ENCODE measurements around the gene DMKN.
"Not testable (repeated sequence)": the region's sequence is repeated elsewhere in the genome, so short reads cannot be mapped to it uniquely, and the experiment has no call there.

Gene DMKN

DNA sequence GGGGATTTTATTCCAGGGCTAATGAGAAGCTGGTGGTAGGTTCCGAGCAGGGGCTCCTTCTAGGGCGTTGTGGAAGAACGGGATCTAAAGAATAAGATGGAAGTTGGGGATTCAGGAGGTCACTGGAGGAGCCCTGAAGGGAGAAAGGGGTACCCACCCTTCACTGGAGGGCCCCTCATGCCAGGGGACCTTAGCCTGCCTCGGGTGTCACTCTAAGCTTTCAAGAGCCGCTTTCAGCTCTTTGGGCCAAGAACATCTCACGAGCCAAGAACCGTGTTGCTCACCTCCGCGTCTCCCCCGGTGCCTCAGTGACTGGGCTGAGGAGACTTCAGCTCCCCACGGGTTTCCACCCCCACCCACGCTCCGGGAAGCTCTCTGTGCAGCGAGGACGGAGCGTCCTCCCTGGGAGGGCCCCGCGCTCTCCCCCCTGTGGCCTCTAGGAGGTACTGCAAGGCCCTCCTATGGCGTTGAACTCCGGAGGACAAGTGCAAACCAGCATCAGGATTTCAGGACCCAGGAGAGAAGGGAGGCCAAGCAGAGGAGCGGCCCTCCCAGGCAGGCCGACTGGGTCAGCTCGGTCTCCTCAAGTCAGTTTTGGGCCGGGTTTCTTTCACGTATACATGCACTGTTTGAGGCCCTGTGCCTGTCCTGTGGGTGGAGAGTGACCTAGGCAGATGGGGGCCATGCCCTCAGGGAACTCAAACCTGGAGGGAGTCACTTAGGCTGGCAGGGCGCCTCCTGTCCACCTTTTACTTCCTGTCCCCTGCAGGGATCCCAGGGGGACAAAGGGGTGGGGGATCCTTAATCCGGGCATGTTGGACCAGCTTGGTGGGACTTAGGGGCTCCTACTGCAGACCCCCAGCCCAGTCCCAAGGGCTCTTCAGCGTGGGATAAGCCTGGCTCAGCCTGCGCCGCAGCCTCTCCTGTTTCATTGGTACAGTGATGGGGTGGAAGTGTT is 18.1 kb downstream of the DMKN start:
- no peak for FAIRE-seq

DNA sequence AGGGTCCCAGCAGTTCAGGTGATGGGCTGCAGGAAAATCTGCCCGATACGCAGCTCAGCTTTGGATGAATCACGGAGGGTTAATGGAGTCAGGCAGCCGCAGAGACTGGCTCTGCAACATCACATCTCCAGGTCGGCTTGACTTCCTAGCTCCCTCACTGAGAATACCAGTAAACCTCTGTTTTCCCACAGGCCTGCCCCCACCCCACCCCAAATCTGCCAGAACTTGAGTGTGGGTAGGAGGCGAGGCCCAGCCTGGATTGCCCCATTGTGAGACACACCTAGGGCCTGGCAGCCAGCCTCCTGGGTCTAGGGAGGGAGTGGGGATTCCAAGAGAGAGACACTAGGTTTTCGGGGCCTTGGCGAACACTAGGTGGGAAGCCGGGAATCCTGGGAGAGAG is 19.5 kb downstream of the DMKN start:
- FAIRE-seq = no peak

DNA sequence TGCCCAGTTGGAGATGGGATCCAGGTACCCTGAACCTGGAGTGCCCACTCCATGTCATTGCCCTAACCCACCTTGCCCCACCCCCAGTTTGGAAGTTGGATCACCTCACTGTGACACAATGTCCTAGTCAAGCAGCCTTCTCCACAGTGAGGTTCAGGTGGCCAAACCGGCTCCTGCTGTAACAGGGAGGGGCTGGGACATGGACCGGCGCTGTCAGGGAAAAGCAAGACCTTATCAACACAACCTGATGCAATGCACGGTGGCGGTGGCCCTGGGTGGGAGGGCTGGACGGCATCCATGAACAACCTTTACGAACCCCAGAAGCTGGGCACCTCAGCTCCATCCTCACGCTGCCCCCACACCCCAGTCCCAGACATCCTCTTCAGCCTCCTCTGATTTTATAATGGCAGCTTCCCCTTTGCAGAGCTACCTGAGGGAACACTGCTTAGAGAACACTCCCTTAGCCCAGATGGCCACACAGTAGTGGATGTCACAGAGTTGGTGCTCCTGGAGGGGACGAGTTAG is 21.6 kb downstream of the DMKN start:
- no peak for FAIRE-seq

DNA sequence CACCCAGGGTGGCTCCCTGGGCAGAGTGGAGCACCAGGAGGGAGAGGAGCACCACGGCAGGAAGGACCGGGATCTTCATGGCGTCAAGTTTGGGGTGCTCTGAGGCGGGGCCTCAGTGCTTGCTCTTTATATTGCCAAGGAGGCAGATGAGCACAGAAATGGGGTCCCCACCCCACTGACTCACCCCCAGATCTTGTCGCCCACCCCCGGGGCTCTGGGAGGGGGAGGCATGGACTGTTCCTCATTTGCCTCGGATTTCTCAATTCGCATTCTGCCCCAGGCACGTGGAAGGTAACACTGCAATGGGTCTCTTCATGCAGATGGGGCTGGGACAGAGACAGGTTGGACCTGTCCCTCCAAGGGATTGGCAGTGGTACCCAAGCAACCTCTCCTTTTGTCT is 23.1 kb downstream of the DMKN start, which contains the start of gene KRTDAP:
Gene KRTDAP, minus strand, starts transcription at position 101 of the 400 bp plus-strand sequence. Its CDS starts 22 bp downstream, at position 79.
- FAIRE-seq = no peak

DNA sequence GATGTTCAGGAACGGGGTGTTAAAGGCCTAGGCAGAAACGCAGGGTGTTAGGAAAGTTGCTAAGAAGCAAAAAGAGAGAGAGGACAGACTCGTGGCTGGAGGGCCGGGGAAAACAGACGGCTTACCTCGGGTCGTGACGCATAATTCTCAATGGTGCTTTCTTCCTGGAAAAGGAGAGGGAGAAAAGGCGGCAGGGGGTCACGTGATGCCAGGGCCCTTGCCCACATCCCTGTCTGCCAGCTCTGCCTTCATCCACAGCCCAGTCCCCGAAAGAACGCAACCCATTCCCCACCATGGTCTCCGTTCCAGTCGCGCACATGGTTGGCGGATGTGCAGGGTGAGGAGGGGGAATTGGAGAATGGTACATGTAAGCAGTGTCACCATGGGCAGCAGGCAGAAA is 24.8 kb downstream of the DMKN start:
- no peak for FAIRE-seq

DNA sequence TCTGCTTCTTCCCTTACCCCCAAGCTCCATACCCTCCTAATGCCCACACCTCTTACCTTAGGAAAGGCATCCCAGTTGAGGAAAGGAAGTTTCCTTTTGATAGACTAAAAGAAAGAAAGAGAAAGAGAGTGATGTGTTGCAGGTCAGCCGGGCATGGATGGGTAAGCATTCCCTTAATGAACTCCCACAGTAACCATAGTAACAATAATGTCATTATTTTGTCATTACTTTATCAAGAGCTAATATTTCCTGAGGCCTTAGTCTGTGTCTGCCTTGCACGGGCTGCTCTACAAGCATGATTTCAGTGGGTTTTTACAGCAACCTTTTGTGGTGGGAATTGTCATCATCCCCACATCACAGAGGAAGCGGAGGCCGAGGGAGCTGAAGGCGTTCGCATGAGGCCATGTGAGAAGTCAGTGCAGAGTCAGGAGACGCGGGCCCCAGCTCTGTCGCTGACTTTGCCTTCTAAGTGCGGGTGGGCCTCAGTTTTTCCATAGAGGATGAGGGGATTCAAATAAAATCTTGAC is 25.7 kb downstream of the DMKN start:
- FAIRE-seq = no peak

DNA sequence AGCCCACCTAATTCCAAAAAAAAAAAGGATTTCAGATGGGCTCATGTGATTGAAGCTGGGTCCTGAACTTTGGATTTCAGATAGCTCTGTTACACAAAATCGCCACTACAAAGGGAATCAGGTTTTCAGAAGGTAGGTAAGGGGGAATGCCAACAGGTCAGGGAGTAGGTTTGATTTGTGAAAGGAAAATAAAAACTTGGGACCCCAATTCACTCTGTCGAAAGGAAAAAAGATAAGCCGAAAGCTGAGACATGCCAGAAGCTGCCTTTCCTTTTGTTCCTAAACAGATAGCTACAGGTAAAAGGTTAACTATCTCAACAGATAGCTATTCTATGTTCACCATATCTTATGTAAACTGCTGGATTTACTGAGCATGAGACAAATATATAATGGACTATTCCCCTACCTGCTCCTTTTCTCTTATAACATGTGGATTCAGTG is 27.2 kb downstream of the DMKN start:
- FAIRE-seq = no peak

DNA sequence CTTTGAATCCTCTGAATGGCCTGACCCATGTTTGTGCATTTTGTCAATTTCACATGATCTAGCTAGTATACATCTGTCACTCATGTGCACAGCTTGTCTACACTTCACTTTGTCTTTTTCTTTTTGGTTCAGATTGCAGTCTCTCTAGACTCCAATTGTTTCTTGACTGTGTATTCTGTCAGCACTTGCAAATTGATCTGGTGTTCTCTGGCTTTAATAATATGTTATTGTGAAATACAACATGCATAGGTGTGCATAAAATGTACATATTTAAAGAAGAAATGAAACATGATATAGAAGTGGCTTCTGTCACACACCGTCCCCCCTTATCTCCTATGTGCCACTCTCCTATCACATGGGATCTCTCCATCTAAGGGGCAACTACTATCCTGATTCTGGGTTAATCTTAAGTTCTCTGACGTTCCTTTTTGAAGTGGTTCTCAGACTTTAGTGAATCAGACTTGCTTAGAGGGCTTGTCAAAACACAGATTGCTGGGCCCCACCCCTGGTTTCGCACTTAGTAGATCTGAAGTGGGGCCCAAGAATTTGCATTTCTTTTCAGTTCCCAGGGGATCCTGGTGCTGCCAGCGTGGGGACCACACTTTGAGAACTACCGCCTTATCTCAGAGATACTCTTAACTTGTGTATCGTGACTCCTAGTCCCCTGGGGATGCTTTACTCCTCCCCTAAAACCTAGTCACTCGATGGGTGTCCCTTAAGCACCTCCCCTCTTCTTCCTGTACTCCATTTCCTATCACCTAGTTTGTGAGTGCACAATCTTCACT is 29.0 kb downstream of the DMKN start:
- FAIRE-seq = no peak

DNA sequence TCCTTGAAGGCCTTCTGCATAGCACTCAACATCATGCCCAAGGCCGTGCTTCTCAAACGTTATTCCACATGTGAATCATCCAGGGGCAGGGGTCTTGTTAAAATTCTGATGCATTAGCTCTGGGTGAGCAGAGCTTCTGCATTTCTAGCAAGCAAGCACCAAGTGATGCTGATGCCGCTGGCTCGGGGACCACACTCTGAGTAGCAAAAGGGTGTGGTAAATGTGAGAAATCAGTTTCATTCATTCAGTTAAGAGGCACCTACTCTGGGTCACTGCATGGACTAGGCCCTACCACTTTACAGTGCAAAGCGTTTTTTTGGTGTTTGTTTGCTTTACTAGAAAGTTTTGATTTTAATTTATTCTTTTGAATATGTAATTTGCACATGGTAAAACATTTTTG is 30.4 kb downstream of the DMKN start:
- no peak for FAIRE-seq

DNA sequence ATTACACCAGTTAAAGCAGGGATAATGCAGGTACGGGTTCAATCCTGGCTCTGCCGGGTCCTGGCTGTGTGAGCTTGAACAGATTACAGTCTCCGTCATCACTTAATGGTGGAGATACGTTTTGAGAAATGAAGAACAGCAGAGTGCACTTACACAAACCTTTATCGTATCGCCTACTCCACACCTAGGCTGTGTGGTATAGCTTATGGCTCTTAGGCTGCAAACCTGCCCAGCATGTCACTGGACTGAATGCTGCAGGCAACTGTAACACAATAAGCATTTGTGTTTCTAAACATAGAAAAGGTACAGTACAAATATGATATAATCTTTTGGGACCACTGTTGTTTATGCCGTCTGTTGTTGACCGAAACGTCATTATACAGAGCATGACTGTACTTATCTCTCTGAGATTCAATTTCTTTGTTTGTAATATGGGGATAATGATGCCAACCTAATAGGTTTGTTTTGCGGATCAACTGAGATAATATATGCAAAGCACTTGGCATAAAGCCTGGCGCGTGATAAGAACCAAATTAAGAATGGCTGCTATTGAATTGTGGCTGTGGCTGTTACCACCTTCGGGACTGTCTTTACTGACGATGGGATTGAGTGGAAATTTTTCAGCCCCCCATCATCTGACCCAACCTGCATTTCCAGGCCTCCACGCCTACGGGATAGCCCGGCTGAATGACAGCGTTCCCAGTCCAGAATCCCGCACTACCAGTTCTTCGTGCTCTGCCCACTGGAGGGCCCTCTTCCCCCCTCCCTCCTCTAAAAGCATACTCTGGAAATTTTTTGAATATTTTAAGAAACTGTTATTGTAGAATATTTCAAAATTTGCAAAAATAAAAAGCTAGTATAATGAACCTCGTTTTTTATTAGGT is 34.4 kb downstream of the DMKN start:
- no peak for FAIRE-seq

DNA sequence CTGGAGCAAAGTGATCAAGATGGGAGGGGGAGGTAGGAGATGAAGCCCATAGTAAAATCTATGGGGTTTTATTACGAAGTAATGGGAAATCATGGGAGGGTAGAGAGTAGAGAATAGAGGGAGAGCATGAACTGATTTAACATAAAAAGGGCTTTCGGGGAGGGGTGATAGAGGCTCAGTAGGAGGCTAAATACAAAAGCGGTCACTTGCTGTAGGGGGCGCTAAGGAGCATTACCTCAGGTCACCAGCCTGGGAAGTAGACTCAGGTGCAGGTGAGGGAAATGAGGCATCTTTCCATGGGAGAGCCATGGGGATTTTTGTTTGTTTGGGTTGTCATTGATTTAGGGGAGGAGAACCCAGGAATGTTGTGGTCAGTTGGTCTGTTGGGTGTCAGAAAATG is 37.3 kb downstream of the DMKN start:
- no peak for FAIRE-seq

DNA sequence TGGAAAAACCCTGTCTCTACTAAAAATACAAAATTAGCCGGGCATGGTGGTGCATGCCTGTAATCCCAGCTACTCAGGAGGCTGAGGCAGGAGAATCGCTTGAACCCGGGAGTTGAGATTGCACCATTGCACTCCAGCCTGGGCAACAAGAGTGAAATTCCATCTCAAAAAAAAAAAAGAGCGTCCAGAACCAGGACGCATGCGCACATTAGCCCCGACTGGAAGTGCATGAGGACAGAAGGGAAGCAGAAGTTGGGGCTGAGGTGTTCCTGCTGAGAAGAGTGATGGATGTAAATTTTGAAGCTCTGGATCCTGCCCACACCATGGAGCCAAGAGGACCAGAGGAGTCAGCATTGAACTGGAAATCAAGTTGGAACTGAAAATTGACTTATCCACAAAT is 38.9 kb downstream of the DMKN start:
- not testable (repeated sequence) for FAIRE-seq

DNA sequence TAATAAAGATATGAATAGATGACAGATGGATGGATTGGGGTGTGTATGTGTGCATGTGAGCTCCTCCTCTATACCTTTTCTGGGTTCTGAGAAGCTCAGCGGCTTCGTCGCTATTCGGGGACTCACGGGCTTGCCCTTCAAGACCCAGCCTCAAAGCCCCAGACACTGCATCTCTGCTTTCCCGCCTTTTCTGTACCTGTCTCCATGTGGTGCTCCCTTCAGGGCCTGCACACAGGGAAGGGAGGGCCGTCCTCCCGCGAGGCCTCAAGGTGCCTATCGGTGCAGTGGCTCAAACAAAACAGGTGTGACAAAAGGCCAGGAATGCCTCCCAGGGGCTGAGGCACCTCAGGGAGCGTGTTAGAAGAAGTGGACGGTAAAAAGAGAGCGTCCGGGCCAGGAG is 39.3 kb downstream of the DMKN start:
- FAIRE-seq = no peak

DNA sequence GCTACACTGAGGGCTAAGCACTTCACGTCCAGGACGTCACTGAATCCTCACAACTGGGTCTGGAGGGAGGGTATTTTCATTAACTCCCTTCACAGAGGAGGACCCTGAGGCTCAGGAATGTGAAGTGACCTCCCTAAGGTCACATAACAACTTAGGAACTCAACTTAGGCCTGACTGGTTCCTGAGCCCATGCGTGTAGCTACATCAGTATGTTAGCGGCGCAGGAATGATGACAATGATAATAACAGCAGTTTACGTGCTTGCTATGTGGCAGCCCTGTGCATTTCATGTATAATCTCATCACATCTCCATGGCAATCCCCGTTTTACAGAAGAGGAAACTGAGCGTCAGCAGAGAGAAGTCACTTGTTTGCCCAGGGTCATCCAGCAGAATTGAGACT is 41.5 kb downstream of the DMKN start:
- no peak for FAIRE-seq

DNA sequence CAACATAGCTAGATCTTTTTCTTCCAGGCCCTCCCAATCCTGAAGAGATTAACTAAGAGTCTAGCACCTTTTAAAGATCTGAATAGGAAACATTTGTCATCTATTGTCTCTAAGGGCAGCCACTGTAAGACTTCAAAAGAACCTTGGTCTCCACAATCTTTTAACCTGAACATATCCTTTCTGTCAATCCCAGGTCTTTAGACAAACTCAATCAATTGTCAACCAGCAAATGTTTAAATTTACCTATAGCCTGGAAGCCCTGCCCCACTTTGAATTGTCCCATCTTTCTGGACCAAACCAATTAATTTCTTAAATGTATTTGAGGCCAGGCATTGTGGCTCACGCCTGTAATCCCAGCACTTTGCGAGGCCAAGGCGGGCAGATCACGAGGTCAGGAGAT is 42.4 kb downstream of the DMKN start:
- not testable (repeated sequence) for FAIRE-seq

DNA sequence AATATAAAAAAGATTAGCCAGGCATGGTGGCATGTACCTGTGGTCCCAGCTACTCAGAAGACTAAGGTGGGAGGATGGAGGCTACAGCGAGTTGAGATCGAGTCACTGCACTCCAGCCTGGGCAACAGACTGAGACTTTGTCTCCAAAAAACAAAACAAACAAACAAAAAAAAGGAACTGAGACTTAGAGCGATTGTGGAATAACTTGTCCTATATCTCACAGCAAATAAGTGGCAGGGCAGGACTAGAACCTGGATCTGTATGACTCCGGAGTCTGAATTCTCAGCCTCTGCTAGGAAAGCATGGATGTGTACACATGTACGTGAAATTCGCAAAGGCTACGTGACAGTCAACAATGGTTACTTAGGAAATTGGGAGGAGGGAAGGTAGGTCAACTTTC is 43.3 kb downstream of the DMKN start:
- no peak for FAIRE-seq

DNA sequence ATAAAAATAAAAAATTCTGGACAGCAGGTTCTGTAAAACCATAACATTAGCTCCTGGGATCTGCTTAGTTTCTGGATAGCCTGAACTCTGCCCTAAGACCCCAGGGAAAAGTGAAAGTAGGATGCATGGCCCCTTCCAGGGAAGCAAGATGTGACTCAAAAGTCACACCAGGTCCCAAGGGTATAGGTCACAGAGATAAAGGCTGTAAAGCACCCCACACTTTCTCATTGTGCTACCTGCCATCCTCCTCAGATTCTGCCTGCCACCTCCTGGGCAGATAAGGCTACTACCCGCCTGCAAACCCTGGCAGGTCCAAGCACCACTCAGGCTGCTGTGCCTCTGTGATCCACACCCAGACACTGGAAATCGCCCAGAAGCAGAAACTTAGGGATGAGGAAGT is 44.8 kb downstream of the DMKN start:
- no peak for FAIRE-seq

DNA sequence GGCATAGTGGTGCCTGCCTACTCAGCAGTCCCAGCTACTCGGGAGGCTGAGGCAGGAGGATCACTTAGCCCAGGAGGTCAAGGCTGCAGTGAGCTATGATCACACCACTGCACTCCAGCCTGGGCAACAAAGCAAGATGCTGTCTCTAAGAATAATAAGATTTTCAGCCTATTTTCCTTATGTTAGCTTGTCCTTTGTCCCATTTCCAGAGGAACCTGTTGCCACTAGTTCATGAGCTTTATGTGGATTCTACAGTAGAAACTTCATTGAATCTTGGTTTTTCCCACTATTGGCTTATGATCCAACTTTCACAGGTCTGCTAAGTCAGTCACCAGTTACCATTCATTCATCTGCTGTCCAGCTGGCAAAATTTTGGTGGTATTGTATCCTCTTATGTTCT is 47.2 kb downstream of the DMKN start:
- FAIRE-seq = no peak

DNA sequence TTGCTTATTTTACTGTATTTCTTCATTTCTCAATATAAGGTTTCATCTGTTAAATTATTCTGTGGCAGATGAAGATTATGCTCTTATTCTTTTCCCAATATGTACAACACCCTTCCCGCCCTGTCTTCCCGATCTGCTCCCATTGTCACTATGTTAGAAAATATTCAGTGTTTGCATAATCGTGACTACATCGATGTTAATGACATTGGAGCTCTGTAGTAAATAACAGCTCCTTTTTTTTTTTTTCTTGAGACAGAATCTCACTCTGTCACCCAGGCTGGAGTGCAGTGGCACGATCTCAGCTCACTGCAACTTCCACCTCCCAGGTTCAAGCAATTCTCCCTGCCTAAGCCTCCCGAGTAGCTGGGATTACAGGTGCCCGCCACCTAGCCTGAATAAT is 50.5 kb downstream of the DMKN start:
- not testable (repeated sequence) for FAIRE-seq

DNA sequence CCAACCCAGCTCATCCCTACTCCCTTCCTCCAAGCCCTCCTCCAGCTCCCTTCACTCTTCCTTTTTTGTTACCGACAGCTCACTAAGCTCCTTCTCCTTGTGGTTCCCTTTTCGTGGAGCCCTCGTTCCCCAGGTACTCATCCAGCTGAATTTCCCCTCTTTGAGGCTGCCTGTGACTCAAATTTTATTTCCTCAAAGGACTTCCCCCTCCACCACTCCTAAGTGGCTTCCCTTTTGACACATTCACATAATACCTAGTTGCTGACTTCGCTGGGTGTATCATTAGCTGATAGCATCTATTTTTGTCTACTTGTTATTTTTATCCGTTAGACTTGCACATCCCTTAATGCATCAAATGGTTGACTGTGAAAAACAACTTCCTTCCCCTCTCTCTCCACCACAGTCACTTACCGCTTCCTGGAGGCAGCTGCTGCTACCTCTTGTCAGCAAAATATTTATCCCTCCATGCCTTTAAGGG is 50.9 kb downstream of the DMKN start:
- no peak for FAIRE-seq

DNA sequence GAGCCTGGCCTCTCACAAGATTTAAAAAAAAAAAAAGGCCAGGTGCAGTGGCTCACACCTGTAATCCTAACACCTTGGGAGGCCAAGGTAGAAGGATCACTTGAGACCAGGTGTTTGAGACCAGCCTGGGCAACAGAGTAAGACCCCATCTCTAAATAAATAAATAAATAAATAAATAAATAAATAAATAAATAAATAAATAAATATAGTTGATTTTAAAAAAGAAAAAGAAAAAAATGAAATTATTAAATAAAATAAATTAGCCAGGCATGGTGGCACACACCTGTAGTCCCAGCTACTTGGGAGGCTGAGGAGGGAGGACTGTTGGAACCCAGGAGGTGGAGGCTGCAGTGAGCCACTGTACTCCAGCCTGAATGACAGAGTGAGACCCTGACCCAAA is 51.7 kb downstream of the DMKN start:
- not testable (repeated sequence) for FAIRE-seq

DNA sequence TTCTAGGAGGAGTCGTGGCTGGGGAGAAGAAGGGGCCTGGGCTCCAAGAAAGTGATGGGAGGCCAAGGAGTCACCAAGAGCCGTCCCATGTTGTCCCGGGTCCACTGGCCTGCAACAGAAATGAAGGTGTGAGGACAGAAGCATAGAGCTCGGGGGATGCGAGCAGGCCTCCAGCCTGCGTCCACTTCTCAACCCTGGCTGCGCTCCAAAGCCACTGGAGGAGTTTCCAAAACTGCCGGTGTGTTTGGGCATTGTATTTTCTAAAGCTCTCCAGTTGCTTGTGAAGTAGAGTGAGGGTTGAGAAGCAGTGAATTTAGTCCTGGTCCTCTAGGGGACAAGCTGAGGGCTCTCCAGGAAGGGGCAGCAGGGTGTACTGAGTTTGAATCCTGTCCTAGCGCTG is 52.4 kb downstream of the DMKN start:
- no peak for FAIRE-seq

All from endometrium (tissue), 2 donors.